PC-9 (cell line): ENCODE measurements around the gene CMTM3.

Experiments used
- CTCF ChIP-seq: fragments of 200-600 bp; sonication (generic); conservative IDR thresholded peaks from 2 replicates; pipeline ENCODE4 v1.6.1; 2017; ENCODE audit warnings: mixed run types, antibody characterized with exemption, mild to moderate bottlenecking, moderate library complexity
- EZH2 ChIP-seq: fragments of 200-600 bp; sonication (generic); IDR thresholded peaks from 2 replicates; pipeline ENCODE4 v1.8.0; 2017; ENCODE audit warnings: antibody characterized with exemption, low read depth

GRCh38 chr16:66598111-66598510 is 6.4 kb upstream of the CMTM3 start:
- TF ChIP-seq CTCF: no peak
- no peak for TF ChIP-seq EZH2
